ENCODE data around the gene RPAP3.

The RPAP3 gene

DNA sequence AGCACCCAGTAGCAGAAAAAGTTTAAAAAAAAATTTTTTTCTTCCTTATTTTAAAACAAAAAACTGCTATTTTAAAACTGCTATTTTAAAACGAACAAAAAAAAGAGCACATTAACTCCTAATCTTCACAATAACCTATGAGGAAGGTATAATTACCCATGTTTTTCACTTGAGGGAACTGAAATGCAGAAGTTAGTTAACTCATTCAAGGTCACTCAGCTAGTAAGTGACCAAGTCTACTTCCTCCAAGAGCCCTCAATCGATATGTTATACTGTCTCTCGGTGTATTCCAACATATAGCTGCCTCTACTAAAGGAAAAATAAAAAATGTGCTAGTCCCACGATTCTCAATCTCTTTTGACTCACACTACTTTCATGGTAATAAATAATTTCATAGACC, 7.8 kb downstream of the RPAP3 start:
- H3K79me2 ChIP-seq (ENCODE audit: insufficient read depth, low read length), result peaks cover 38% of the 10 kb centered on the region
- H3K9me3 ChIP-seq (ENCODE audit: insufficient read depth, low read depth, low read length), result no peaks in the 10 kb centered on the region
- no peaks in the 10 kb centered on the region for H3F3A ChIP-seq (ENCODE audit: low read depth)
- H3K36me3 ChIP-seq (ENCODE audit: insufficient read depth, low read length), result peaks cover 32% of the 10 kb centered on the region
- peaks cover 17% of the 10 kb centered on the region for H4K20me1 ChIP-seq (ENCODE audit: insufficient read depth, low read length, poor library complexity, severe bottlenecking)
- H3K4me3 ChIP-seq (ENCODE audit: low read length, poor library complexity, severe bottlenecking), result no peak overlapping the region
- no peaks in the 10 kb centered on the region for H3K27me3 ChIP-seq (ENCODE audit: insufficient read depth, low read length, poor library complexity, severe bottlenecking)
- H3K4me1 ChIP-seq (ENCODE audit: insufficient read depth, low read length, poor library complexity, severe bottlenecking), result peaks cover 34% of the 10 kb centered on the region
- H3K9me2 ChIP-seq (replicated peaks; ENCODE audit: low read depth, low read length), result no peaks in the 10 kb centered on the region
- TF ChIP-seq CTCF (conservative IDR thresholded peaks at IDR 0.05; ENCODE audit: low read length), result no peak
- TF ChIP-seq EZH2phosphoT487 (IDR thresholded peaks at IDR 0.05; ENCODE audit: borderline replicate concordance), result no peak
- no peak overlapping the region for H3K4me2 ChIP-seq (ENCODE audit: low read depth, low read length, poor library complexity, severe bottlenecking)
- no peak overlapping the region for H3K9ac ChIP-seq (ENCODE audit: low read depth, low read length, poor library complexity, severe bottlenecking)
- H2AFZ ChIP-seq (ENCODE audit: low read length), result no peak overlapping the region

GRCh38 chr12:47689215-47689614, 16.6 kb downstream of the RPAP3 start:
- Histone ChIP-seq H3K27me3 (ENCODE audit: insufficient read depth, low read length, poor library complexity, severe bottlenecking) (no peaks in the 10 kb centered on the region), H3K79me2 (ENCODE audit: insufficient read depth, low read length) (no peaks in the 10 kb centered on the region), H3F3A (ENCODE audit: low read depth) (no peaks in the 10 kb centered on the region), H3K9me2 (replicated peaks; ENCODE audit: low read depth, low read length) (no peaks in the 10 kb centered on the region), H3K9ac (ENCODE audit: low read depth, low read length, poor library complexity, severe bottlenecking) (no peak overlapping the region), H3K4me1 (ENCODE audit: insufficient read depth, low read length, poor library complexity, severe bottlenecking) (no peaks in the 10 kb centered on the region), H3K4me2 (ENCODE audit: low read depth, low read length, poor library complexity, severe bottlenecking) (no peak overlapping the region), H3K9me3 (ENCODE audit: insufficient read depth, low read depth, low read length) (no peaks in the 10 kb centered on the region), H2AFZ (ENCODE audit: low read length) (no peak overlapping the region), H3K4me3 (ENCODE audit: low read length, poor library complexity, severe bottlenecking) (no peak overlapping the region), H3K36me3 (ENCODE audit: insufficient read depth, low read length) (peaks cover 45% of the 10 kb centered on the region; the same call in 1 of the 2 replicates), H4K20me1 (ENCODE audit: insufficient read depth, low read length, poor library complexity, severe bottlenecking) (peaks cover 3% of the 10 kb centered on the region)
- TF ChIP-seq CTCF (conservative IDR thresholded peaks at IDR 0.05; ENCODE audit: low read length) (no peak), EZH2phosphoT487 (IDR thresholded peaks at IDR 0.05; ENCODE audit: borderline replicate concordance) (no peak)

DNA sequence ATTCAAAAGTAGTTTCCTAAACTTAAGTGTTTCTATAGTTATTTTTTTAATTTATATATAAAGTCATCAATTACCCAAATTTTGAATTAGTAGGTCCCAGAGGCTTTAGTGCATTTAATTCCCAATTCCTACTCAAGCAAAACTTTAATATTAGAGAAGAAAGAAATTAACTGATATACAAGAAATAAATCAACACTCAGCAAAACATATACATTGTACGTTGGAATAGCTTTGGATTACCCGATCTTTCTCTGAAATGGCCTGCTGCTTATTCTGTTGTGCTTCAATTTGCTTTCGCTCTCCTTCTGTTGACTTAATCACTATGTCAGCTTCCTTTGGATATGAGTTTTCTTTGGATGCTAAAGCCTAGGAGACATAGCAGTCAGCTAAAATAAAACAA, 18.2 kb downstream of the RPAP3 start:
- H3K27me3 ChIP-seq (ENCODE audit: insufficient read depth, low read length, poor library complexity, severe bottlenecking), result no peaks in the 10 kb centered on the region
- no peaks in the 10 kb centered on the region for H3K79me2 ChIP-seq (ENCODE audit: insufficient read depth, low read length)
- H2AFZ ChIP-seq (ENCODE audit: low read length), result no peak overlapping the region
- peaks cover 32% of the 10 kb centered on the region; the same call in 1 of the 2 replicates for H3K36me3 ChIP-seq (ENCODE audit: insufficient read depth, low read length)
- H3K9me3 ChIP-seq (ENCODE audit: insufficient read depth, low read depth, low read length), result no peaks in the 10 kb centered on the region
- H3F3A ChIP-seq (ENCODE audit: low read depth), result no peaks in the 10 kb centered on the region
- no peak overlapping the region for H3K9ac ChIP-seq (ENCODE audit: low read depth, low read length, poor library complexity, severe bottlenecking)
- H3K4me2 ChIP-seq (ENCODE audit: low read depth, low read length, poor library complexity, severe bottlenecking), result no peak overlapping the region
- H4K20me1 ChIP-seq (ENCODE audit: insufficient read depth, low read length, poor library complexity, severe bottlenecking), result peaks cover 3% of the 10 kb centered on the region
- no peak for TF ChIP-seq EZH2phosphoT487 (IDR thresholded peaks at IDR 0.05; ENCODE audit: borderline replicate concordance)
- TF ChIP-seq CTCF (conservative IDR thresholded peaks at IDR 0.05; ENCODE audit: low read length), result no peak
- H3K4me1 ChIP-seq (ENCODE audit: insufficient read depth, low read length, poor library complexity, severe bottlenecking), result no peaks in the 10 kb centered on the region
- H3K9me2 ChIP-seq (replicated peaks; ENCODE audit: low read depth, low read length), result no peaks in the 10 kb centered on the region
- H3K4me3 ChIP-seq (ENCODE audit: low read length, poor library complexity, severe bottlenecking), result no peak overlapping the region
